Testis (tissue), 2 donors: ENCODE results near the gene ATP11A.

ENCODE experiments used
- POLR2A ChIP-seq: fragments of 450-650 bp; IDR thresholded peaks from one replicate; pipeline ENCODE4 v1.6.1; 2017; ENCODE audit warnings: antibody characterized with exemption, mild to moderate bottlenecking, moderate library complexity
- TF ChIP-seq, protein P1 (sequence below), 3 experiments: fragments of 450-650 bp in 2 of 3; fragments of 200-600 bp in 1 of 3; sonication (generic) in 1 of 3; IDR thresholded peaks; one replicate each; pipeline ENCODE4 v1.5.1; 2016 to 2019; ENCODE audit warnings: antibody characterized with exemption in 3 of 3, mild to moderate bottlenecking in 2 of 3, moderate library complexity in 1 of 3

GRCh38 chr13:112764028-112764427 lies 74.2 kb downstream of the ATP11A start:
- TF ChIP-seq, protein P1, sequence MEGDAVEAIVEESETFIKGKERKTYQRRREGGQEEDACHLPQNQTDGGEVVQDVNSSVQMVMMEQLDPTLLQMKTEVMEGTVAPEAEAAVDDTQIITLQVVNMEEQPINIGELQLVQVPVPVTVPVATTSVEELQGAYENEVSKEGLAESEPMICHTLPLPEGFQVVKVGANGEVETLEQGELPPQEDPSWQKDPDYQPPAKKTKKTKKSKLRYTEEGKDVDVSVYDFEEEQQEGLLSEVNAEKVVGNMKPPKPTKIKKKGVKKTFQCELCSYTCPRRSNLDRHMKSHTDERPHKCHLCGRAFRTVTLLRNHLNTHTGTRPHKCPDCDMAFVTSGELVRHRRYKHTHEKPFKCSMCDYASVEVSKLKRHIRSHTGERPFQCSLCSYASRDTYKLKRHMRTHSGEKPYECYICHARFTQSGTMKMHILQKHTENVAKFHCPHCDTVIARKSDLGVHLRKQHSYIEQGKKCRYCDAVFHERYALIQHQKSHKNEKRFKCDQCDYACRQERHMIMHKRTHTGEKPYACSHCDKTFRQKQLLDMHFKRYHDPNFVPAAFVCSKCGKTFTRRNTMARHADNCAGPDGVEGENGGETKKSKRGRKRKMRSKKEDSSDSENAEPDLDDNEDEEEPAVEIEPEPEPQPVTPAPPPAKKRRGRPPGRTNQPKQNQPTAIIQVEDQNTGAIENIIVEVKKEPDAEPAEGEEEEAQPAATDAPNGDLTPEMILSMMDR (IDR thresholded peaks at IDR 0.05) = no peak
- no peak for TF ChIP-seq POLR2A
